DND-41 (cell line): ENCODE results near the gene OR1F1.

Experiments
- EZH2 ChIP-seq: IDR thresholded peaks from 3 replicates; pipeline ENCODE4 v1.6.1; 2012; ENCODE audit warnings: borderline replicate concordance, low read depth, mild to moderate bottlenecking, moderate library complexity, low read length, inconsistent platforms; ENCODE audit not compliant: severe bottlenecking
- TF ChIP-seq, protein P1 (sequence below): IDR thresholded peaks from 2 replicates; pipeline ENCODE4 v1.5.1; 2012; ENCODE audit warnings: borderline replicate concordance, low read length, moderate library complexity, mild to moderate bottlenecking; ENCODE audit not compliant: poor library complexity, severe bottlenecking; ENCODE audit errors: extremely low read depth

DNA sequence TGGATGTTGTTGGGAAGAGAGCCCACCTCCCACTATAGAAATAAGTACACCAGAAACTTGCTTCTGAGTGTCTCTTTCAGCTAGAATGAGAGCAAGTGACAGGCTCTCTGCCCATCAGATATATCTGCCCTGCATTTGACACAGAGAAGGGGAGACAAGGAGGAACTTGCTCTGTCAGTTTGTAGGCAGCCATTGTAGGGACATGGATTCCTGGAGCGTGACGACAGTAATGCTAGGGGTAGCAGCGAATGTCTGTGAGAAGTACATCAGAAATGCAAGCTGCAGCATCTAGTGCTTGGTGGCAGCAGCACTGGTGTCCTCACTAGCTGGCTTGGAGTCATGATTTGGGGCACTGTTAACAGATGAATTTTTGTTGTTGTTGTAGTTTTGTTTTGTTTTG is 24.0 kb downstream of the OR1F1 start:
- TF ChIP-seq, protein P1, sequence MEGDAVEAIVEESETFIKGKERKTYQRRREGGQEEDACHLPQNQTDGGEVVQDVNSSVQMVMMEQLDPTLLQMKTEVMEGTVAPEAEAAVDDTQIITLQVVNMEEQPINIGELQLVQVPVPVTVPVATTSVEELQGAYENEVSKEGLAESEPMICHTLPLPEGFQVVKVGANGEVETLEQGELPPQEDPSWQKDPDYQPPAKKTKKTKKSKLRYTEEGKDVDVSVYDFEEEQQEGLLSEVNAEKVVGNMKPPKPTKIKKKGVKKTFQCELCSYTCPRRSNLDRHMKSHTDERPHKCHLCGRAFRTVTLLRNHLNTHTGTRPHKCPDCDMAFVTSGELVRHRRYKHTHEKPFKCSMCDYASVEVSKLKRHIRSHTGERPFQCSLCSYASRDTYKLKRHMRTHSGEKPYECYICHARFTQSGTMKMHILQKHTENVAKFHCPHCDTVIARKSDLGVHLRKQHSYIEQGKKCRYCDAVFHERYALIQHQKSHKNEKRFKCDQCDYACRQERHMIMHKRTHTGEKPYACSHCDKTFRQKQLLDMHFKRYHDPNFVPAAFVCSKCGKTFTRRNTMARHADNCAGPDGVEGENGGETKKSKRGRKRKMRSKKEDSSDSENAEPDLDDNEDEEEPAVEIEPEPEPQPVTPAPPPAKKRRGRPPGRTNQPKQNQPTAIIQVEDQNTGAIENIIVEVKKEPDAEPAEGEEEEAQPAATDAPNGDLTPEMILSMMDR: no peak
- no peak for TF ChIP-seq EZH2
